Activated CD4-positive, alpha-beta T cell treated with anti-CD3 and anti-CD28 coated beads, Interleukin-10, Interleukin-2, amounts not matched to agents 100 ng/mL and 50 ng/mL, durations not matched to agents 16 hours and 8 hours (primary cell): ENCODE results near the gene ETFBKMT.

Experiments used
- DNase-seq: peaks from one replicate; pipeline ENCODE4 v3.0.0-alpha.2; 2020

ETFBKMT gene, protein sequence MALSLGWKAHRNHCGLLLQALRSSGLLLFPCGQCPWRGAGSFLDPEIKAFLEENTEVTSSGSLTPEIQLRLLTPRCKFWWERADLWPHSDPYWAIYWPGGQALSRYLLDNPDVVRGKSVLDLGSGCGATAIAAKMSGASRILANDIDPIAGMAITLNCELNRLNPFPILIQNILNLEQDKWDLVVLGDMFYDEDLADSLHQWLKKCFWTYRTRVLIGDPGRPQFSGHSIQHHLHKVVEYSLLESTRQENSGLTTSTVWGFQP

DNA sequence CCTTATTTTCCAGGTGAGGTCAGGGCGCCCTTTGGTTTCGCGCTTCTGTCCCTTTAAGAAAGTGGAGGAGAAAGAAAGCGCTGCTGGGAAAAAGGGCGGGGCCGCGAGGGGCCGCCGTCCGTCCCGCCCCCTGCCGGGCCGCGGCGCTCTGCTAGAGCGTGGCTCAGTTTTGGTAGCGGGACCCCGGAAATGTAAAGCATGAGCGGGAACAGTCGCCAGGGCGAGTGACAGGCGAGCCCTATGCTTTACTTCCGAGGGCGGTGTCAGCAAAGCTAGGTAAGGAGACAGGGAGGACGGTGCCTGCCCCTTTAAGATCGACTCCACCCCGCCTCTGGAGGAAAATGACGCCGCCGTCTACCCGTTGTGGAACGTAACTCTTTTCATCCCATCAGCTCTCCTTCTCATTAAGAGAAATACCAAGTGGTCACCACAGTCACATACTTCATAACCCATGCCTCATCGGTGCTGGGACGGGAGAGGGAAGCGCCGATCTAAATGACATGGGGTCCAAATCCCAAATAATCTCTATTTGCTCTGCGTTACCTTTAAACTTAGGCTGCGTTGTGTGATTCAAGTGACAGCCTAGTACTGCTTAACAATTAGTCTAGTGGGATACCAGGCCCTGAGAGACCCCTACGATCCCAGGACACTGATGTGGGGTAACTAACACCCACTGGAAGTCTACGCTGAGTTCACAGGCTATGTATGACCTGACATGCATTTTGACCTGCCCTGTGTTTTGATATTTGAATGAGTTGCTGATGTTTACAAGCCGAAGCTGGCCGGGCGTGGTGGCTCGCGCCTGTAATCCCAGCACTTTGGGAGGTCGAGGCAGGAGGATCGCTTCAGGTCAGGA lies at the start of gene ETFBKMT:
Gene ETFBKMT, plus strand, starts transcription at position 602 of the 856 bp plus-strand sequence. CDS start 2,266 bp downstream, outside the sequence.
- DNase-seq, result peak; percentile 98

DNA sequence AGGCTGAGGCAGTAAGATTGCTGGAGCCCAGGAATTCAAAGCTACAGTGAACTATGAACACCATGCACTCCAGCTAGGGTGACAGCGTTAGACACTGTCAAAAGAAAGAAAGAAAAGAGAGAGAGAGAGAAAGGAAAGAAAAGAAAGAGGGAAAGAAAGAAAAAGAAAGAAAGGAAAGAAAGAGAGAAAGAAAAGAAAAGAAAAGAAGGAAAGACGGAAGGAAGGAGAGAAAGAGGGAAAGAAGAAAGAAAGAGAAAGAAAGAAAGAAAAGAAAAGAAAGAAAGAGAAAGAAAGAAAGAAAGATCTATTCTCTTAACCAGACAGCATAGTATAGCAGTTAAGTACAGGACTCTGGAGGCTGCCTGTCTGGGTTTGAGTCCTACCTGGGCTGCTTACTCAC lies 46.7 kb upstream of the ETFBKMT start:
- no peak for DNase-seq

DNA sequence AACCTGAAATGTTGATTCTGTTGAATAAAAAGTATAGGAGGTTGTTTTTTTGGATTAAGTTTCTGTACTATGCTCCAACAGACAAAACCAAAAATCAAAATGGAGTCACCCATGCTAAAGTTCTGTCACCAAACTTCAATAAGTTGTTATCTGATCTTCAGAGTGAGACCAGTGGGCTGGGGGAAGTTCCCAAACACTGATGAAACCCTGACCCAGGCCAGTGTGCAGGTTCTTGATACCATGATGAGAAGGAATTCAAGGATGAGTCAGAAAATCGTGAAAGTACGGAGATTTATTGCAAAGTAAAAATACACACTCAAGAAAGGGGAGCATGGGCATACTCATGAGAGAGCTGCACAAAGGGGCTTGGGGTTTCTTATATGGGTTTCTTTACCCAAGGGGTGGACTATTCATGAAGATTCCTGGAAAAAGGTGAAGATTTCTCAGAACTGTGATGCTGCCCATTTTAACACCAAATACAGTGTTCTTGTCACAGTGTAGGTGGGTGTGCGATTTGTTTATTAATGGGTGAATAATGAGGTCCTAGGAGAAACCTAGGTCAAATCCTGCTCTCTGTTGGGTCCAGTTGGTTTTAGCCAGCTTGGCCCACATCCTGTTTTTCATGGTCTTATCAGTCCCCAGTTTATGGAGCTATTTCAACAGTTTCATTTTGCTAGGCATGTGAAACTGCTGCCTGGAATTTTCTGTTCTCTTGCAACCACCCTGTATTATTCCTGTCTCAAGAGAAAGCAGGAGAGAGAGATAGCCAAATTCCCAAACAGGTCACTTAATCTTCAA lies 41.1 kb upstream of the ETFBKMT start:
- DNase-seq, result no peak

DNA sequence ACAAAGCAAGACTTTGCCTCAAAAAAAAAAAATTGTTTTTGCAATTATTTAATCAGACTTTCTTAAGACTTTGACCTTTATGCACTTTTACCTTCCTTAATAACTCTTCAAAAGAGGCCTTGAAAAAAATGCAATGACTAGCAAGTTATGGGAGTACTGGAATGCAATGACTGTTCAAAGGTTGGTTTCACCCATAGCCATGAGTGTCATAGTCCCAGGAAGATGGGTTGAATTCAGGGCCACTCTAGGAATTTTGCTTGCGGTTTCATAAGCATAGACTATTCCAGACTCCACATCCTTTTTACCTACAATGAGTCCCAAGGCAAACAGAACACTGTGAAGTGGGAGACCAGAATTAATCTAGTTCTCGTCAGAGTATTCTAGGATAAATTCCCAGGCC lies 39.2 kb upstream of the ETFBKMT start:
- no peak for DNase-seq

DNA sequence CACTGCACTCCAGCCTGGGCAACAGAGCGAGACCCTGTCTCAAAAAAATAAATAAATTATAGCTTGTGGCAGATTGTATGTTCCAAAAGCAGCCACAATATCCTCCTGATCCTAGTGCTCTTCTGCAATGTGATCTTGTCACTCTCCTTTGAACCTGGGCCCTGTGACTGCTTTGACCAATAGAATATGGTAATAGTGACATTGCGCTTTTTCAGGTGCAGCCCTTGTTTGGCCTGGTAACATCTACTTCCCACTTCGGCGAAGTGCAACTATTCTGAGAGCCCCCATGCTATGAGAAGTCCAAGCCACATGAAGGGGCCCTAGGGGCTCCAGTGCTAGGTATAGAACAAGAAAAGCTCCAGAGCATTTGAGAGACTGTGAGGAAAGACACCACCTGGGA lies 37.5 kb upstream of the ETFBKMT start:
- no peak for DNase-seq

DNA sequence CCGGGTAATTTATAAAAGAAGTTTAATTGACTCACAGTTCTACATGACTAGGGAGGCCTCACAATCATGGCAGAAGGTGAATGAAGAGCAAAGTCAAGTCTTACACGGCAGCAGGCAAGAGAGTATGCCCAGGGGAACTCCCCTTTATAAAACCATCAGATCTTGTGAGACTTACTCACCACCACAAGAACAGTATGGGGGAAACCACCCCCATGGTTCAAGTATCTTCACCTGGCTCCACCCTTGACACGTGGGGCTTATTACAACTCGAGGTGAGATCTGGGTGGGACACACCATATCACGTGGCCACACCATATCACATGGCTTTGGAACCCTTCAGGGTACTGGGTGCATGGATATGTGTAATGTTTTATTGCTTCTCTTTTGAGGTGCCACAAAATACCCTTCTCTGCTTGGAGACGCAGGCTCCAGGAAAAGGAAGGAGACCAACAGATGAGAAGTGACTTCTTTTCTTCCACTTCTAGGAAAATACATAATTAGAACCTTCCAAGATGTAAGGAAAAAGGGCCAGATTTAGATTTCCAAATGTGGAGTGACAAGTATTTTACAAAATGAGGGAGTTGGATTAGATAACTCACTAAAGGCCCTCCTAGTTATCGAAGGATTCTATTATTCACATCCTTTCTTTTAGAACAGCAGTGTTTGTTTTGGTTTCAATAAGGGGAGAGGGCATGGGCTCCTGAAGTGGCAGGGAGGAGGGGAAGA lies 33.1 kb upstream of the ETFBKMT start:
- no peak for DNase-seq

DNA sequence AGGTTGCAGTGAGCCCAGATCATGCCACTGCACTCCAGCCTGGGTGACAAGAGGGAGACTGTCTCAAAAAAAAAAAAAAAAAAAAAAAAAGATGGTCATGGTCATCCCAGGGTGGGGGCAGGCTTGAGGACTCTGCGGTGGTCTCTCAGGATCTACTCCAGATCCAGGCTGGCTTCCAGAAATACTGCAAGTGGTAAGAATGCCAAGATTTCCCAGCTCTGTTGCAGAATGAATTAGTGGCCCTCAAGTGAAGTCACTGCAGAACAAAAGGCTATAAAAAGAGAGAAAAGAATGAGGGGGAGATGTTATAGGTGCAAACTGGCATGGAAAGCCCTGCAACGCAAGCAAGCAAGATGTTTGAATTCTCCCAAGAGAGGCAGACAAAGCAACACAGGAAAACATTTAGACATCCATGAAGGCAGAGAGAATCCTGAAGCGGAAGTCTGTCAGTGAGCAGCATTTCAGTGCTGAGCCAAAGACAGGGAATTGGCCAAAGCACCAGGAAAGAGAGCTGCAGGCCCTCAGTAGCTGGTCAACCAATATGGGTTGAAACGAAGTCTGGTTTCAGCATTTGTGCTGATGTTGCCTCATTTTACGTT lies 31.9 kb upstream of the ETFBKMT start:
- no peak for DNase-seq

DNA sequence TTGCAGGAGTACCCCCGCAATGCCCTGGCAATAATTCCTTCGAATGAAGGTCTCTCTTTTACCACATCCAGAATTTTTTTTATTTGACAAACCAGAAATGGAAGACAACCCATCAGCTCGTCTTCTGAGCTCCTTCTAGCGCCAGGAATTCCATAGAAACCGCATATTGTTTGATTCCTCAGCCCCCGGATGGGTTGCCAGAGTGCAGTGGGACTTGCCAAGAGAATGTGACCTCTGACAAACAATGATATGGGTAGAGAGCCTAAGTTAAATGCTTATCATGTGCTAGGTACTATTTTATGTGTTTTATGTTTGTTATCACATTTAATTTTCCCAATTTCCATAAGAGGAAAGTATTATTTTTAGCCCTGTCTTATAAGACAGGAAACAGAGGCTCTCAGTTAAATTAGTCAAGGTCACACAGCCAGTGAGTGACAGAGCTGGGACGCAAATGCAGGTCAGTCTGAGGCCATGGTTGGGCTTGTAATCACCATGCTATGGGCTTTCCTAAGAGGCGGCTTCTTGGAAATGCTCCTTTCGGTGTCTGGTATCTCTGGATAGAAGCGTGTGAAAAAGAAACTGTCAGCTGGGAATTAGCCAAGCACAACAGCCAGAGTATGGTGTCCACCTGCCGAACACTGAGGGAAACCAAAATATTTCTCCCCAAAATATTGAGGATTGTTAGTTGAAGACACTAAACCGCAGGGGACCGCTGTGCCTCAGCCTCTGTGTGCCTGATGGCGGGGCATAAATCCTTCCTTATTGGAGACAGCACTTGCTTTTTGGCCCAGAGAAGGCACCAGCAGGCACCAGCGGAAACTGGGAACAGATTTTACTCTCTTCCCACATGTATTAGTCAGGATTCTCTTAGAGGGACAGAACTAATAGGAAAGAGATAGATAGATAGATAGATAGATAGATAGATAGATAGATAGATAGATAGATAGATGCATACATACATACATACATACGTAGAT lies 29.4 kb upstream of the ETFBKMT start:
- DNase-seq, result no peak

DNA sequence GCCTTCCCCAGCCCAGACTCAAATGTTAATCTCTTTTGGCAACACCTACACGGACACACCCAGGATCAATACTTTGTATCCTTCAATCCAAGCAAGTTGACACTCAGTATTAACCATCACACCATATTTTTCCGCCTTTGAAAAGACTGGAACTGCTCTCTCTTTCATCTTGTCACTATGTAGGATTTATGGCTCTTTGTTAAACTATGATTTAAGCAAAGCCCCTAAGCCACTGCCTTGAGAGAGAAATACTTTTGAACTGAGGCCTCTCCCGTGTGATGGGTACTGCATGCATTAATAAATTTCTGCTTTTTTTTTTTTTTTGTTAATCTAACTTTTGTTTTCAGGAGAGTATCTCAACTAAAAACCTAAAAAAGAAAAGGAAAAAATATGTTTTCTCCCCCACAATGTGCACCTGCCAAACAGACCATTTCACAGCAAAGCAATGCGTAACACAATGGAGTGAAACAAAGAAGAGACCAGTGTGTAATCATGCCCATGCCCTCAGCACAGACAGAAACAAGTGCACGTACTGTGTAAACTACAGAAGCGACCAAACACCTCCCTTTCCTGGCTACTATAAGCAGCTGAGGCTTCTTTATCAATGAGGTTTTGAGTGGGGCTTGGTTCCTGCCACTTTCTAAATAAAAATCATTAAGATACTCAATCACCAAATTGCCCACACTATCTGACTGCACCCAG lies 28.3 kb upstream of the ETFBKMT start:
- DNase-seq, result no peak

DNA sequence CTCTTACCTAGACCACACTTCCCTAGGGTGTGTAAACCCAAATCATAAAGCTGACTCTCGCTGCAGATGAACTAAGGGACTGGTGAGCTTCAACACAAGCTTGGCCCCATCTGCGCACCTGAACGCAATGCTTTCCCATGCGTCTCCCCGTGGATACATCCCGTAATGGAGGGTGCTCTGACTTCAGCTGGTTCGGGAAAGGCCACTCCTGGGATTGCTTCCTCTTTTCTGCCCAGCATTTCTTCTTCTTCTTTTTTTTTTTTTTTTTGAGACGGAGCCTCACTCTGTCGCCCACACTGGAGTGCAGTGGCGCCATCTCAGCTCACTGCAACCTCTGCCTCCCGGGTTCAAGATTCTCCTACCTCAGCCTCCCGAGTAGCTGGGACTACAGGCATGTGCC lies 27.7 kb upstream of the ETFBKMT start:
- no peak for DNase-seq

DNA sequence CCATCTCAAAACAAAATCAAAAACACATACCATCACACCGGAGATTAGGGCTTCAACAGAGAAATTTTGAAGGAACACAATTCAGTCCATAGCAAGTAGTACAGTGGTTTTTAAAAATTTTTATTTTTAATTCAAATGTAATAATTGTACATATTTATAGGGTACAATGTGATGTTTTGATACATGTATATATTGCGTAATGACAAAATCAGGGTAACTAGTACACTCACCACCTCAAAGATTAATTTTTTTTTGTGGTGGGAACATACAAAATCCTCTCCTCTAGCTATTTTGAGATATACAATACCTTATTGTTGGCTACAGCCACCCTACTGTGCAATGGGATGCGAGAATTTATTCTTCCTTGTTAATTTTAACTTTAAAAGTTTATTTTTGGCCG lies 26.0 kb upstream of the ETFBKMT start:
- no peak for DNase-seq

DNA sequence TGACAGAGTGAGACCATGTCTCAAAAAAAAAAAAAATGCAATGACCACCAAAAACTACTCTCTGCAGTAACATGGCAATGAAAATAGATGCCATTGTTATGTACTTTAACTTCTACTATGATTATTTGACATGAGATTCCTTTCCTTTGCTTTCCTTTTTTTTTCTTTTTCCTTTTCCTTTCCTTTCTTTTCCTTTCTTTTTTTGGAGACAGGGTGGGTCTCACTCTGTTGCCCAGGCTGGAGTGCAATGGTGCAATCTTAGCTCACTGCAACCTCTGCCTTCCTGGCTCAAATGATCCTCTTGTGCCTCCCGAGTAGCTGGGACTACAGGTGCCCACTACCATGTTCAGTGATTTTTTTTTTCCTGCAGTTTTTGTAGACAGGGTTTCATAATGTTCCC lies 24.9 kb upstream of the ETFBKMT start:
- DNase-seq, result no peak

DNA sequence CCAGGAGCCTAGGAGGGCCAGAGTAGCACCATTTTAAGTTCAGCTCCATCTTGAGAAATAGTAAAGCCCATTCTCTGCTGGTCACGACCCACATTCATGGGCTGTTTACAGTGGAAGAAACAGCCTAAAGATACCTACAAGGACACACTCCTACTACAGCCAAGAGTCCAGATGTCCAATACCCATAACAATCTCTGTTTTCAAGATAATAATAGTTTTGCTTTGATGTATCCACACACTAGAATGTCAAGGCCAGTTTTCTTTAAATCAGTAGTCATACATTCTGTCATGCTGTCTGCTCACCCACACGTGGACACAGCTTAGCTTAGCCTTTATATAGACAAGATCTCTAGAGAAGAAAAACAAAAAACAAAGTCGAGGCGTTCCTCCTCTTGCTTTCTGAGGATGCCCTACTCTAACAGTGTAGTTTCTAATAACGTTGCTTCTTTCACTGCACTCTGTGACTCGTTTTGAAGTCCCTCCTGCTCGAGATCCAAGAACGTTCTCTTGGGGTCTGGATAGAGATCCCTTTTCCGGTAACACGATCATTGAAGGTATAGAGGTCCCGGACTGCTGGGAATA lies 17.9 kb upstream of the ETFBKMT start:
- no peak for DNase-seq

DNA sequence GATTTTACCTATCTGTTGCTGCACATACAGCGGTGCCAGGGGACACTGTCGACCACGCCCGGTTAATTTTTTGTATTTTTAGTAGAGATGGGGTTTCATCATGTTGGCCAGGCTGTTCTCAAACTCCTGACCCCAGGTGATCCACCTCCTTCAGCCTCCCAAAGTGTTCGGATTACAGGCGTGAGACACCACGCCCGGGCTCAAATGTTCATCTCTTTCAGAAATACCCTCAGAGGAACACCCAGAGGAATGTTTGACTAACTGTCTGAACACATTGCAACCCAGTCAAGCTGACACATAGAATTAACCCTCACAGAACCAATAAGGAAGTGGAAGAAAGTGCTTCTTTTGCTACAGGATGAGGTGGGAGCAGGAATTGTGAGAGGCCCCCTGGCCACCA lies 15.0 kb upstream of the ETFBKMT start:
- DNase-seq, result no peak

DNA sequence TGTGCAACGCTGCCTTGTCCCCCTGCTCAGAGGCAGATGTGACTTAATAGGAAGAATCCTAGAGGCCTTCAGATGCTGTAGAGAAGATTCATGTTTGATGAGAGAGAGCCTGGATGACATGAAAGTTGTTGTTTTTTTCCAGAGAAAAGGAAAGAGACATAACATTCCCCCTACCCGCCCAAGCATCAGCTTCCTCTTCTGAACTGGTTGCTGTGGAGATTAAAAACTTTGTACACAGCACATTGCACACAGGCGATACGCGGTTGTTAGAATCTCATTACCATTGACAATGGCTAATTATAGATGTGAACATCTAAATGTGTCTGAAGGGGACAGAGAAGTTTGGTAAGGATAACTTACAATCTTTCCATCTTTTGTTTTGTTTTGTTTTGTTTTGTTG lies 13.6 kb upstream of the ETFBKMT start:
- DNase-seq, result no peak

DNA sequence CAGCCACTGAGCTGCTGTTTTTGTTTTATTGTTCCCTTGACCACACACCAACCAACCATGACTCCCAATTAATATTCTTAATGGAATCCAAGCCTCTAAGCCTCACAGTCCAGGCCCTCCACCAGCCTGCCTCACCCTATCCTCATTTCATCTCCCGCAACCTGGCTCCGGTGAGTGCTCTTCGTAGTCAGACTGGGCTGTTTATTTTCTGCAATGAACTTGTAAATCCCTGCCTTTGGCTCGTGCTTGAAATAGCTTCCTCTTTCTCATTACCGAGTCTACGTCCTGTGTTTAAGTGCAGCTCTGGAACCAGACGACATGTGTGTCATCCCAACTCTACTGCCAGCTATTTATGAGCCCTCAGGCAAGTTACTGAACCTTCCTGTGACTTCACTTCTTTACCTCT lies 12.4 kb upstream of the ETFBKMT start:
- no peak for DNase-seq

DNA sequence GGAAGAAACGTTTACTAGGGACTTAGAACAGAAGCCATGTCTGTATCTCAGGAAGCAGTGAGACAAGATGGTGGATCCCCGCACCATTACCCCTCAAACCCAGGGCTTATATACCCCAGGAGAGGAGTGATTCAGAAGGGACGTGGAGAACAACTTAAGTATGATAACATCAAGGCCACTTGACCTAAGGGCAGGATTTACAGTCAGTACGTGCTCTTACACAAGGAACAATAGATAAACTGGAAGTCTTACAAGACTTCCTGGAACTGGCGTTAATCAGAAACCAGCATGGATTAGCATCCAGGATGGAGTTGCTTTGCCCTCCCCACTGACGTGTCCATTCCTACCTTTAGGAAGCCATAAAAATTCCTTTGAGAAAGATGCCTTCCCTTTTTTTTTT lies 8.6 kb upstream of the ETFBKMT start:
- DNase-seq, result no peak

DNA sequence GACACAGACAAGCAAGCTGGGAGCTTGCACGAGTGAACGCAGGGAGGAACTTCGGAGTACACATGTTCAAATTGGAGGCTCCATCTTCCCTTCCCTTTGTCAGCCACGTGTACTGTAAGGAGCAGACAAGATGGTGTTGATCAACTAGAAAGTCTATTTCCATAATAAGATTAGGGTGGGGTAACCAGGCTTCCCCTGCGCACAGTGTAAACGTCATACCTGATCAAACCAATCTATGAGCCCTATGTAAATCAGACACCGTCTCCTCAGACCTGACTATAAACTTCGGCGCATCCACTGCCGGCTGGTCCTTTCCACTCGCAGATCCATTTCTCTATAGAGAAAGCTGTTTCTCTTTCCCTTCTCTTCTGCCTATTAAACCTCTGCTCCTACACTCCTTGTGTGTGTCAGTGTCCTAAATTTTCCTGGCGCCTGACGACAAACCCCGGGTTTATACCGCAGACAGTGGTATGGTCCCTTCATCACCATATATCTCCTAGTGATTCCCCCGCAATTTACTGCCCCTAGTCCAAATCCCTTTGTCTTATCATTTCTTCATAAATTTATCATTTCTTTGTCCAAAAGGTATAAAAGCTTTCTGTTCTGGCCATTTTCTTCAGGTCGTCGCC lies 7.5 kb upstream of the ETFBKMT start:
- no peak for DNase-seq

DNA sequence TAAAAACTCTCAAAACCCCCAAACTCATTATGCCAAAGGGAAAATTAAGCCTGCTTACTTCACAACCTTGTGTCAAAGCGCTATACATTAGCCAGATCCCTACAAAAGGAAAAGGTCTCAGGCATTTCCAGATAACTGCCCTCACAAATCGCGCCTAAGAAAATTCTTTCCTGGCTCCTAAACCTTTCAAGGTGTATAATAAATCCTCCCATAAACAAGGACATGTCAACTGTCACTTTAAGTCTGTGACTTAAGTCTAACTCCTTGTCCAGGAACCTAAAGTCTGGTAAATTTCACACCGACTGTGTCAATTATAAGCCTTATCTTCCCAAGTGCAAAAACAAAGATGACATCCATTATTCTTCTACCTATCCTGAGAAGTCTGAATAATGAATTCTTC lies 4.3 kb upstream of the ETFBKMT start:
- DNase-seq, result no peak

DNA sequence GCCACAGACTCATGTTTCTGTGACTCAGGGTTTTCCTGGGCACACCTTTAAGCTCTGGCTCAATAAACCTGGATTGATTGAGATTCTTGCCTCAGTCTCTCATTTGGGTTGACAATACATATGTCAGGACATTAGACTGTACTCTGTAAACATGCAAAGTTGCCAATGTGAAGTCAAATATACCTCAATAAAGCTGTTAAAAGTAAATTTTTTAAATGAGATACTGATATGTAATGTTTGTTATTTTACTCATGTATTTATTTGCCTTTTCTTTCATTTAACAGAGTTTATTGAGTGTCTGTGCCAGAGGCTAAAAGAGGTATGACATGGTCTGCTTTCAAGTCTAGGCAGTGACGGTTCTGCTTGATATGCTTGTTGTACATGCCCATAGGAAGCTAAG lies 3.7 kb upstream of the ETFBKMT start:
- no peak for DNase-seq
